ENCODE data around the gene CARS1. TPM values are rescaled to one million over a fixed set of nuclear protein-coding genes. Genes with fewer than 3 reads are reported as not detected.

Gene CARS1
- total and polyA plus RNA-seq, 2 experiments from 2014 or later = 72.9 to 95.9 TPM

- H3K27me3 ChIP-seq (ENCODE audit: insufficient read depth) = no peaks in the 10 kb centered on the region
- peaks cover 11% of the 10 kb centered on the region for H3K27me3 Mint-ChIP-seq (ENCODE audit: insufficient read depth, low read depth, poor library complexity)
- no peaks in the 10 kb centered on the region for H3K9me2 ChIP-seq (ENCODE audit: insufficient read depth)
- H3K27ac Mint-ChIP-seq = no peak overlapping the region
- no peak for TF ChIP-seq STAT1 (IDR thresholded peaks at IDR 0.05; ENCODE audit: unreplicated experiment)
- TF ChIP-seq NANOG (IDR thresholded peaks at IDR 0.05; ENCODE audit: borderline replicate concordance) = no peak
- no peak for TF ChIP-seq ZNF114 (CRISPR knock-in tag; IDR thresholded peaks at IDR 0.05)
- TF ChIP-seq POLR2AphosphoS5 (IDR thresholded peaks at IDR 0.05; ENCODE audit: low read depth) = no peak
- TF ChIP-seq ZNF331 (CRISPR knock-in tag; IDR thresholded peaks at IDR 0.05; ENCODE audit: low read depth) = no peak
- peak; percentile 39 to 63 for TF ChIP-seq CTCF (conservative IDR thresholded peaks at IDR 0.05; ENCODE audit: low read depth in 2 of 2)
- TF ChIP-seq JUNB (IDR thresholded peaks at IDR 0.05; ENCODE audit: unreplicated experiment) = no peak
- no peak for TF ChIP-seq CREB1 (CRISPR knock-in tag; IDR thresholded peaks at IDR 0.05; ENCODE audit: low read depth)
- H3K9me3 Mint-ChIP-seq = no peaks in the 10 kb centered on the region
- H3K36me3 Mint-ChIP-seq (ENCODE audit: low read depth) = peaks cover 48% of the 10 kb centered on the region
- peaks cover under 1% of the 10 kb centered on the region; the same call in 1 of the 2 replicates for H3F3A ChIP-seq (replicated peaks; ENCODE audit: low read depth)
- ATAC-seq = peak; percentile 49
- H3K4me3 Mint-ChIP-seq = no peak overlapping the region
- no peak overlapping the region for H3K4me3 ChIP-seq
- H3K4me2 ChIP-seq = no peak overlapping the region
- peaks cover 4% of the 10 kb centered on the region for H3K36me3 ChIP-seq (ENCODE audit: insufficient read depth)
- peaks cover under 1% of the 10 kb centered on the region; the same call in 1 of the 2 replicates for H3K4me1 ChIP-seq (ENCODE audit: insufficient read depth)
- DNase-seq (ENCODE audit: low spot score) = peak; percentile 61
- peaks cover 57% of the 10 kb centered on the region; the same call in 1 of the 2 replicates for H4K20me1 ChIP-seq (replicated peaks; ENCODE audit: insufficient read depth)
- H3K4me1 Mint-ChIP-seq = peaks cover 23% of the 10 kb centered on the region
- no peak overlapping the region for H3K27ac ChIP-seq (ENCODE audit: low read depth)
- peaks cover 97% of the 10 kb centered on the region for H3K79me2 ChIP-seq (replicated peaks; ENCODE audit: insufficient read depth)
- no peak overlapping the region for H2AFZ ChIP-seq
These were observed 11.0 kb downstream of the CARS1 start for GRCh38 chr11:3046190-3046589.

- Histone ChIP-seq H4K20me1 (replicated peaks; ENCODE audit: insufficient read depth) (peaks cover 46% of the 10 kb centered on the region), H3K27me3 (ENCODE audit: insufficient read depth) (no peaks in the 10 kb centered on the region), H3K4me2 (no peak overlapping the region), H3K4me1 (ENCODE audit: insufficient read depth) (no peaks in the 10 kb centered on the region), H3F3A (replicated peaks; ENCODE audit: low read depth) (peaks cover 6% of the 10 kb centered on the region; the same call in 1 of the 2 replicates), H3K27ac (ENCODE audit: low read depth) (no peak overlapping the region), H3K36me3 (ENCODE audit: insufficient read depth) (peaks cover 17% of the 10 kb centered on the region), H3K79me2 (replicated peaks; ENCODE audit: insufficient read depth) (peaks cover 91% of the 10 kb centered on the region), H2AFZ (no peak overlapping the region), H3K4me3 (no peak overlapping the region), H3K9me2 (ENCODE audit: insufficient read depth) (no peaks in the 10 kb centered on the region)
- DNase-seq (ENCODE audit: low spot score) (no peak), ATAC-seq (no peak)
- Mint-ChIP-seq H3K27me3 (ENCODE audit: insufficient read depth, low read depth, poor library complexity) (peaks cover 11% of the 10 kb centered on the region), H3K27ac (no peak overlapping the region), H3K36me3 (ENCODE audit: low read depth) (peaks cover 60% of the 10 kb centered on the region), H3K4me3 (no peak overlapping the region), H3K4me1 (peaks cover 15% of the 10 kb centered on the region), H3K9me3 (no peaks in the 10 kb centered on the region)
- TF ChIP-seq CTCF (conservative IDR thresholded peaks at IDR 0.05; ENCODE audit: low read depth in 2 of 2) = no peak
- no peak for TF ChIP-seq EZH2phosphoT487 (IDR thresholded peaks at IDR 0.05; ENCODE audit: unreplicated experiment)
- TF ChIP-seq NANOG (IDR thresholded peaks at IDR 0.05; ENCODE audit: borderline replicate concordance) = no peak
- TF ChIP-seq ZNF114 (CRISPR knock-in tag; IDR thresholded peaks at IDR 0.05) = no peak
- TF ChIP-seq JUNB (IDR thresholded peaks at IDR 0.05; ENCODE audit: unreplicated experiment) = no peak
- TF ChIP-seq POLR2AphosphoS5 (IDR thresholded peaks at IDR 0.05; ENCODE audit: low read depth) = no peak
- no peak for TF ChIP-seq CREB1 (CRISPR knock-in tag; IDR thresholded peaks at IDR 0.05; ENCODE audit: low read depth)
- no peak for TF ChIP-seq ZNF462 (CRISPR knock-in tag; IDR thresholded peaks at IDR 0.05)
These were observed 12.3 kb downstream of the CARS1 start for GRCh38 chr11:3044915-3045314.

Measured in GM23338 (cell line).